ENCODE data around the gene RALB. TPM values are rescaled to one million over a fixed set of nuclear protein-coding genes. Genes with fewer than 3 reads are reported as not detected.

Gene RALB
- total RNA-seq, 1 donor from 2014 or later: 23.5 TPM

GRCh38 chr2:120315367-120316033 is 62.8 kb downstream of the RALB start:
- no peak overlapping the region for H3K27ac Mint-ChIP-seq (ENCODE audit: unreplicated experiment)
- peaks cover 13% of the 10 kb centered on the region for H3K4me1 Mint-ChIP-seq (ENCODE audit: low read depth)
- no peaks in the 10 kb centered on the region for H3K36me3 Mint-ChIP-seq (ENCODE audit: low read depth)
- H3K9me3 Mint-ChIP-seq (ENCODE audit: low read depth): no peaks in the 10 kb centered on the region
- TF ChIP-seq CTCF (IDR thresholded peaks at IDR 0.05): no peak
- peaks cover 15% of the 10 kb centered on the region for H3K27me3 Mint-ChIP-seq (ENCODE audit: low read depth)
- peak; percentile 77 for DNase-seq (ENCODE audit: low spot score)
- H3K4me3 Mint-ChIP-seq (ENCODE audit: unreplicated experiment): no peak overlapping the region

DNA sequence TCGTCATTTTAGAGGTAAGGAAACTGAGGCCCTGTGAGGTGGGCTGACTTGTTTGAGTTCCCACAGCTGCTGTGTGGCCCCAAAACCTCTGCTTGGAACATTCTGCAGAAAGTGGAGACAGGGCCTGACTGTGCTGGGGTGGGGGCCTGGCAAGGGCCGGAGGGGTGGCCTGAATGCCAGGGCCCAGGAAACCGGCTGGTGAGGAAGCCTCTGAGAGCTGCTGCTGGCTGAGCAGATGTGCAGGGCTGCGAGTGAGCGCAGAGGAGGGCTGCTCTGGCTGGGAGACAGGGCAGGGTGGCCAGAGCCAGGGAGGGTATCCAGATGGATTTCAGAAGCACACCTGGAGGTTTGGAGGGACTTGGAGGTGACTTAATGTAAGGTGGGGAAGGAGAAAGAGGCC is 63.4 kb downstream of the RALB start:
- no peak for TF ChIP-seq CTCF (IDR thresholded peaks at IDR 0.05)
- H3K9me3 Mint-ChIP-seq (ENCODE audit: low read depth): no peaks in the 10 kb centered on the region
- peaks cover 16% of the 10 kb centered on the region for H3K27me3 Mint-ChIP-seq (ENCODE audit: low read depth)
- H3K4me1 Mint-ChIP-seq (ENCODE audit: low read depth): peaks cover 13% of the 10 kb centered on the region
- no peaks in the 10 kb centered on the region for H3K36me3 Mint-ChIP-seq (ENCODE audit: low read depth)
- DNase-seq (ENCODE audit: low spot score): peak; percentile 68
- no peak overlapping the region for H3K27ac Mint-ChIP-seq (ENCODE audit: unreplicated experiment)
- no peak overlapping the region for H3K4me3 Mint-ChIP-seq (ENCODE audit: unreplicated experiment)

DNA sequence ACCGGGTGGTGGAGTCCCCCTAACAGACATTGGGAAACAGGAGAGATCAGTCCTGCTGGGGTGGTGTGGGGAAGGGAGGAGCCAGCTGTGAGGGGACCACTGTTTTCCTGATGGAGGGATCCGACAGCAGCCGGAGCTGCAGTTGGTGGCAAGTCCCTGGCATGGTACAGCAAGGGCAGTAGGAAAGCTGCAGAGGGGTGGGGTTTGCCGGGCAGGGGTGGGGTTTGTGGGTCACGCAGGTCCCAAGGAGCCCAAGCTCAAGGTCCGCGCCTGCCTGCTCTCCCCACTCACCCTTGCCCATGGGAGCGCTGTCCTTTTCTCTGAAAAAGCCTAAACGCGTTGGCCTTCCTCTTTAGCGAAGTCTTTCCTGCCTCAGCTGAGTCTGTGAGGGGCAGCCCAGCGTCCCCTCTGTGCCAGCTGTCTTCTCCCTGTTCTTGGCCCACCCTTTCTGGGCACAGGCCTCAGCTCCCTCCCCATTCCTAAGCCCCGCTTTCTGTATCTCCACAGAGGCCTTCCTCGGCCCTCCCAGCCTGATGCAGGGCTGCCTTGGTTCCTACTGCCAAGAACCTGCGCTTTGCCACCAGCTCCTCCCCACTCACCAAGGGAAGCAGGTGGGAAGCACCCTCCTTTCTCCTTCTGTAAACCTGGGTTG is 64.0 kb downstream of the RALB start:
- Mint-ChIP-seq H3K4me1 (ENCODE audit: low read depth) (peaks cover 13% of the 10 kb centered on the region), H3K27me3 (ENCODE audit: low read depth) (peaks cover 16% of the 10 kb centered on the region), H3K36me3 (ENCODE audit: low read depth) (no peaks in the 10 kb centered on the region), H3K4me3 (ENCODE audit: unreplicated experiment) (no peak overlapping the region), H3K27ac (ENCODE audit: unreplicated experiment) (no peak overlapping the region), H3K9me3 (ENCODE audit: low read depth) (no peaks in the 10 kb centered on the region)
- no peak for TF ChIP-seq CTCF (IDR thresholded peaks at IDR 0.05)
- DNase-seq (ENCODE audit: low spot score): peak; percentile 56

DNA sequence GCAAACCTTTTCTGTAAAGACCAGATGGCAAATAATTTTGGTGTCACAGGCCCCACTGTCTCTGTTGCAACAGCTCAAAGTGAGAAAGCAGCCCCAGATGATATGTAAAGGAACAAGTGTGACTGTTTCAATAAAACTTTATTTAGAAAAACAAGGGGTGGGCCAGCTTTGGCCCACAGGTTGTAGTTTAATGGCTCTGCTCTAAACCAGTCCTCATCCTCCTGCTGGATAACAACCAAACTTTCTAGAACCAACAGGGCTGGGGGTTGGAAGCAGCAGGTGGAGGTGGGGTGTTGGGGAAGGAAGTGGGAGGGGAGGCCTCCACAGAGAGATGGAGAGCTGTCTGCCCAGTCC is 64.5 kb downstream of the RALB start:
- DNase-seq (ENCODE audit: low spot score): no peak
- H3K4me3 Mint-ChIP-seq (ENCODE audit: unreplicated experiment): no peak overlapping the region
- no peak overlapping the region for H3K27ac Mint-ChIP-seq (ENCODE audit: unreplicated experiment)
- H3K36me3 Mint-ChIP-seq (ENCODE audit: low read depth): no peaks in the 10 kb centered on the region
- peaks cover 13% of the 10 kb centered on the region for H3K4me1 Mint-ChIP-seq (ENCODE audit: low read depth)
- no peaks in the 10 kb centered on the region for H3K9me3 Mint-ChIP-seq (ENCODE audit: low read depth)
- peaks cover 16% of the 10 kb centered on the region for H3K27me3 Mint-ChIP-seq (ENCODE audit: low read depth)
- TF ChIP-seq CTCF (IDR thresholded peaks at IDR 0.05): no peak

DNA sequence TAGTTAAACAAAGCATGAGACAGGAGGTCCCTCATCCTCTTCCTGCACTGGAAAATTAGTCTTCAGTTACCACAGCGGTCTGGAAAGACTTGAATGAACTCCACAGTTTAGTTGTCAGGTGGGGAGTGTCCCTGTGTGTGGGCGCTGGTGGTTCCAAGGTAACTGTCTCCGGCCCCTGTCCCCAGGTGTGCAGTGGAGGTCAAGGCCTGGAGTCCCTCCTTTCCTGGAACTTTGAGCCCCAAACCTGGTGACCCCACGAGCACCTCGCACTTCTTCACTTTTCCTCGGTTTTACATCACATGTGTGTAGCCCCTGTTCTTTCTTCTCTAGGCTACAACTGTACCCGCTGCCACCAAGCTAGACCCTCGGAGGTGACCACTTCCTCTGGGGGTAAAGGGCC is 65.3 kb downstream of the RALB start:
- Mint-ChIP-seq H3K4me3 (ENCODE audit: unreplicated experiment) (no peak overlapping the region), H3K36me3 (ENCODE audit: low read depth) (no peaks in the 10 kb centered on the region), H3K9me3 (ENCODE audit: low read depth) (no peaks in the 10 kb centered on the region), H3K27me3 (ENCODE audit: low read depth) (peaks cover 17% of the 10 kb centered on the region), H3K4me1 (ENCODE audit: low read depth) (peaks cover 9% of the 10 kb centered on the region), H3K27ac (ENCODE audit: unreplicated experiment) (no peak overlapping the region)
- TF ChIP-seq CTCF (IDR thresholded peaks at IDR 0.05): no peak
- peak; percentile 59 for DNase-seq (ENCODE audit: low spot score)
